GM12891 (cell line): Measurements from ENCODE around the gene HOXD4.

Experiments
- DNase-seq: peaks from one replicate; pipeline ENCODE4 v3.0.0; 2011; ENCODE audit warnings: low spot score; ENCODE audit not compliant: insufficient read length
- FAIRE-seq: peaks from 2 replicates; lab custom pipeline; 2011; peaks lifted over from hg19 to GRCh38; lab: Jason Lieb, UNC
- PAX5 ChIP-seq: IDR thresholded peaks from 2 replicates; pipeline ENCODE4 v1.6.1; 2011; ENCODE audit warnings: low read length, moderate library complexity, mild to moderate bottlenecking; ENCODE audit not compliant: insufficient read depth, severe bottlenecking
- POLR2A ChIP-seq: IDR thresholded peaks from 2 replicates; pipeline ENCODE4 v1.6.1; 2011; ENCODE audit warnings: low read depth, low read length, control low read depth
- POLR2AphosphoS5 ChIP-seq: IDR thresholded peaks from 2 replicates; pipeline ENCODE4 v1.6.1; 2011; ENCODE audit warnings: low read depth, low read length, control low read depth
- POU2F2 ChIP-seq: IDR thresholded peaks from 2 replicates; pipeline ENCODE4 v1.6.1; 2011; ENCODE audit warnings: low read depth, mild to moderate bottlenecking, control low read depth, low read length, moderate library complexity
- SPI1 ChIP-seq: IDR thresholded peaks from 2 replicates; pipeline ENCODE4 v1.6.1; 2011; ENCODE audit warnings: low read depth, low read length, control low read depth
- TAF1 ChIP-seq: IDR thresholded peaks from 2 replicates; pipeline ENCODE4 v1.6.1; 2011; ENCODE audit warnings: low read depth, low read length, control low read depth

The HOXD4 gene

DNA sequence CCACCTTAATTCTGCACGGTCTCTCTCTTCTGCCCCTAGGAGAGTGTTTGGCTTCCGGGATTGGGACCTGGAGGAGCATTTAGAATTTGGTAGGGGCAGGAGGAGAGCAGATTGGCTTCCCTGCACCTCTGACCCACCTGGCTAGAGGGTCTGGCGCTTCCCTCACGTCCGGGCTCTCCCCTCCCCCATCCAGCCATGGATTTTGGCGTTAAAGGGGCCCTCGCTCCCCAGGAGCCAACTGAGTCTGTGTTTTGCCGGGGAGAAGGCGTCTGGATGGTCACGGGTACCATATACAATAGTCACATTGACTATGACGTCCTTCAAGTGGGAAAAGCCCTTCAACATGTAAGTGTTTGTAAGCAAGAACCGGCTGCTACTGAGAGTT is 12.3 kb downstream of the HOXD4 start:
- FAIRE-seq: no peak
- TF ChIP-seq POLR2AphosphoS5 (no peak), PAX5 (no peak), POU2F2 (no peak), POLR2A (no peak), TAF1 (no peak), SPI1 (no peak)
- no peak for DNase-seq

DNA sequence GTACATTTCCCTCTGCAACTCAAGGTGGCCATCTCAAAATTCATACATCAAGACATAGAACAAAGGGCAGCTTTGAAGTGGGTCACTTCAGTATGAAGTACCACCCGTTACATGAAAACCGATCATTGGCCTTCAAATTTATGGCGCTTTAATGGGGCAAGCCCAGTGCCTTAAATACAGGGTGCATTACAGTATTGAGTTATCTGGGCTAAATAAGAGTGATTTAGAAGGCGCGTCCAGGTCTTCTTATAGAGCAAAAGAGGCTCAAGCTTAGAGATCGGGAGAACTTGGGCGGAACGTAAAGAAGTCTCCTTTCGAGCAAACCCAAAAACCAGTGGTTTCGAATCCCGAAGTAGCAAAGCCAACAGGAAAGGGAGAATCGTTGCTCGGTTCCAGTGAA is 12.9 kb downstream of the HOXD4 start:
- DNase-seq (no peak), FAIRE-seq (no peak)
- TF ChIP-seq POLR2AphosphoS5 (no peak), TAF1 (no peak), PAX5 (no peak), POU2F2 (no peak), SPI1 (no peak), POLR2A (no peak)

DNA sequence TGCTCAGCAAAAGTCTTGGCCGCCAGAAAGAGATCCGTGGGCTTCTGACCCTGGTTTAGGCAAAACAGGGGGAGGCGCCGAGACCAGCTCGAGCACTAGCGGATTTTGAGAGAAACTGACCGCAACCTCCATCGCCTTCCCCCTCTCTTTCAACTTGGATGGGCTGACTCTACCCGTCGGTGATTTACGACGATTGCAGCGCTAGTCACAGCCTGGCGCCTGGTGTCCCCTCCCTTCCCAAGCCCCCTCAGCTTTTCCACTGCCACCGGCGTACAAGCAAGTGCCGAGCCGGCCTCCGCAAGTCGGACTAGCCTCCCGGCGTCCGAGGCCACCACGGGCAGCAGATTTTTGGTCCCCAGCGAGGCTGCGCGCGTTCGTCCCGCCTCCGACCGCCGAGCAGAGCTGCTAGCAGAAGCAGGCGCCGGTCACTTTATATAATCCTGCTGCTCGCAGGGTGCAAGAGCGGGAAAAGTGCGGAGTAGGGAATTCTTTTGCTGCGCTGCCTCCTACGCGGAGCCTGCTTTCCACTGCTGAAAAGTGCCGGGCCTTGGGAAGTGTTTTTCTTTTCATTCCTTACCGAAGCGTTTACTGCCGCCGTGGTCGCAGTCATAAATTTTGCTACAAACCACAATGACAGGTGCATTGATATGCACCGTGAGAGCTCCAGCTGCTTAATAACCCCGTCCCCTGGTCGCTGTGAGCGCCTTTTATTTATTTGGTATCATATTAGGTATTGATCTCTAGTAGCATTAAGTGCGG is 13.4 kb downstream of the HOXD4 start:
- DNase-seq (no peak), FAIRE-seq (no peak)
- TF ChIP-seq PAX5 (no peak), POLR2AphosphoS5 (no peak), TAF1 (no peak), POU2F2 (no peak)

DNA sequence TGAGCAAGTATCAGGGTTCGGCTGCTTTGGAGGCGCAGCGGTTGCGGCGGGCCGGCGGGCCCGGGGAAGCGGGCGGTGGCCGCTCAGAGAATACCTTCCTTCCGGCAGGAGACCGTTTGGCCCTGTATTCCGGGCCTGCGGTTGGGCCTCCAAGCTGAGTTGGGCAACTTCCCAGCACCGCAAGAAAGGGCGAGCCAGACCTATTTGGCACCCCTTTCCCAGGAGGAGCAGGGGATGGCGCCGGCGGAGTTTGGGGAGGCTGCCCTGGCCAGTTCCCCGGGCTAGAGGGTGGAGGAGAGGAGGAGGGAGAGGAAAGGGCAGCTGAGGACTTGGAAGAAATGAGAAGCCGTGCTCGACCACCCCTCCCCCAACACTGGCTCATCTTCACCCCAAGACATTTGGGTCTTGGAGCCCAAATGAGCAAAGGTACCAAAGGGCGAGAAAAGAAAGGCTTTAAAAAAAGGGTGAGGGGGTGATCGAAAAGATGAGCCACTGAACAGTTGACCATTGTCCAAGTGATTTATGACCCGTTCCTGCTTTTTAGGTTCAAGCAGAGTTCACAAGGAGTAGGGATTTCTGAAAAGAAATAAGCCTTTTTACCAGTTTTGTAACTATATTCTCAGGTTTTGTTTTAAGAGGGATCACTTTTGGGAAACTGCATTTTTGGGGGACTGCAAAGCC is 14.2 kb downstream of the HOXD4 start:
- no peak for TF ChIP-seq POU2F2
- TF ChIP-seq PAX5: no peak
- TF ChIP-seq TAF1: no peak
- no peak for TF ChIP-seq POLR2A
- no peak for TF ChIP-seq SPI1
- no peak for TF ChIP-seq POLR2AphosphoS5
- FAIRE-seq (no peak), DNase-seq (no peak)

DNA sequence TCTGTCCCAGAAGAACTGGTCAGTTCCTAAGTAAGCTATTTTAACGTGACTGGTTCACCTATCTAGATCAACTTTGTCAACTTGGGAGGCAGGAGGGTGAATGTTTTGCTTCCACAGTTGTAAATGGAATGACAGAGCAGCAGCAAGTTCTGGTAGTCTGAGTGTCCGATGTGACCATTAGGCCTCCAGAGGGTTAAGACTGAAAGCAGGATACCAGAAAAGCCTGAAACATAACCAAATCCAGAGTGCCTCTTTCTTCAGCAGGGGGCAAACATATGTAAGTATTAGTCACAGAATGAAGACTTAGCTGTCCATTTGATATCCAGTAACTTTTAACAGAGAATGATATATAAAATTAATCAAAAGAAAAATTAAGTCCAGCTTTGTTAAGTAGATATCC is 14.9 kb downstream of the HOXD4 start:
- FAIRE-seq (no peak), DNase-seq (no peak)
- TF ChIP-seq POLR2AphosphoS5 (no peak), POLR2A (no peak), POU2F2 (no peak), SPI1 (no peak), TAF1 (no peak), PAX5 (no peak)

DNA sequence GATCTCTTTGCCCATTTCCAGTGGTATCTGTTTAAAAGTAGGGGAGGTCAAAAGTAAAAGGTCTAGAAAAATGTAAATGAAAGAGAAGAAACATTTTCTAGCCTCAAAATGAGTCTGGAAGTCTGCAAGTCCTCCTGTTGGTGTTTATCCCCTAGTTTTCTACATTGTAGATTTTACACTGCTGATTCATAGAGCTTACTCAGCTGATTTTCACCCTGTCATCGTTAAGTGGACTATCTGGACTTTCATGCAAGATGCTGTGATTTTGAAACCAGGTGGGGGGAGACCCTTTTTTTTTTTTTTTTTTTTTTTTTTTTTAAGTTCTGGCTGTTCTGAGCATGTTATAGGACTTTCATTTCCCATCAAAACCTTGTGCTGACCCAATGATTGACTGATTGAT is 16.0 kb downstream of the HOXD4 start:
- DNase-seq (no peak), FAIRE-seq (no peak)
- TF ChIP-seq POLR2A (no peak), POLR2AphosphoS5 (no peak), SPI1 (no peak), PAX5 (no peak), POU2F2 (no peak), TAF1 (no peak)

DNA sequence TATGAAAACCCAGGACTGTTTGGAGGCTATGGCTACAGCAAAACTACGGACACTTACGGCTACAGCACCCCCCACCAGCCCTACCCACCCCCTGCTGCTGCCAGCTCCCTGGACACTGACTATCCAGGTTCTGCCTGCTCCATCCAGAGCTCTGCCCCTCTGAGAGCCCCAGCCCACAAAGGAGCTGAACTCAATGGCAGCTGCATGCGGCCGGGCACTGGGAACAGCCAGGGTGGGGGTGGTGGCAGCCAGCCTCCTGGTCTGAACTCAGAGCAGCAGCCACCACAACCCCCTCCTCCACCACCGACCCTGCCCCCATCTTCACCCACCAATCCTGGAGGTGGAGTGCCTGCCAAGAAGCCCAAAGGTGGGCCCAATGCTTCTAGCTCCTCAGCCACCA is 17.8 kb downstream of the HOXD4 start:
- FAIRE-seq (no peak), DNase-seq (no peak)
- TF ChIP-seq TAF1 (no peak), PAX5 (no peak), POU2F2 (no peak), SPI1 (no peak), POLR2AphosphoS5 (no peak), POLR2A (no peak)

DNA sequence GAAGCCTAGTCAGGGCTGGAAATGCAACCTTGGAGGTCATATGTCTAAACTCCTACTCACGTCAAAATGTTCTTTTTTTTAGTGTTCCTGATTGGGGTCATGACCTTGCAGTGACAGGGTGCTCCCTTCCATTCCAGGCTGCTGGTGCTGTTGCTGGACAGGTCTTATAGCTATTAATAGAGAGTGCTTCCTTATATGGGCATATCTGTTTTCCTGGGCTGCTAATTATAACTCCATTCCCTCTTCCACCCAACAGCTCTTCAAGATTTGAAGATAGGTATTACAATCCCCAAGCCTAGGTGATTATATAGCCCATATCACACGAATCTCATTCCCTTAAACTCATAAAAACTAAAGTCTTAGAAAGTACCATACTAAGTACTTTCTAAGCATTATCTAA is 18.4 kb downstream of the HOXD4 start:
- no peak for DNase-seq
- no peak for FAIRE-seq
- no peak for TF ChIP-seq SPI1
- no peak for TF ChIP-seq POU2F2
- no peak for TF ChIP-seq PAX5

DNA sequence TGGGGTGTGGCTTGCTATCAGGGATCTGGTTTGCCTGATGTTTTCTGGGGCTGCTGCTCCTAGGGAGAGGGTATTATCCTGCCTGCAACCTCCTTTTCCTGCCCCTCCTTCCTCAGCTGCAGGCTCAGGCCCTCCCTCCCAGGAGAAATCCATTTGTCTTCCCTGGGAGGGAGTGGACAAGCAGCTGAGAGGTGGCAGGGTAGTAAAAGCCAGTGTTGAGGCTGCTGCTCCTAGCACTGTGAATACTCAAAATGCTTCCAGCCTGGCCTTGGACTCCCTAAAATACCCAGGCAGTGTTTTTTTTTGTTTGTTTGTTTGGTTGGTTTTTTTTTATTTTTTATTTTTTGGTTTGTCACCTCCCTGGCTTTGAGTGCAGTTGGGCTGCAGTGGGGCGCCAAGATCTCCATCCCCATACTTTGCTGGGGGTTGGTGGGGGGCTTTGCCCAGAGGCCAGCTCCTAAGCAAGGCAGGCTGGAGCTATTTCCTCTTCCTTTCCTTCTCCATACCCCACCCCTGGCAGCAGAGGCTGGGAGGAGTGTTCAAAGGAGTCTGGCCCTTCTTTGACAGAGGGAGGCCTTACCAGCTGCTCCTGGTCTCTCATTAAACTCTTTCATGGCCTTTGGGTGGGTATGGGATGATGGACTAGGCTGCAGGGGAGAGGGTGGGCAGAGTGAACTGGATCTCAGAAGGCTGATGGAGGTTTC is 19.4 kb downstream of the HOXD4 start:
- no peak for FAIRE-seq
- DNase-seq: no peak
- no peak for TF ChIP-seq SPI1
- TF ChIP-seq PAX5: no peak
- no peak for TF ChIP-seq POLR2A
- TF ChIP-seq POLR2AphosphoS5: no peak
